CMK (cell line): ENCODE data around the gene EFNB3.

Experiments used
- DNase-seq: peaks from one replicate; pipeline ENCODE4 v3.0.0-alpha.2; 2010; ENCODE audit warnings: low read depth

The EFNB3 gene

GRCh38 chr17:7717756-7718350 is 12.9 kb downstream of the EFNB3 start:
- DNase-seq = no peak

- DNase-seq = no peak
Observed at GRCh38 chr17:7719661-7720060, 14.7 kb downstream of the EFNB3 start.

- no peak for DNase-seq
Observed at GRCh38 chr17:7720125-7720524, 15.1 kb downstream of the EFNB3 start.

GRCh38 chr17:7721612-7722011 is 16.6 kb downstream of the EFNB3 start:
- no peak for DNase-seq

GRCh38 chr17:7727886-7728285 is 22.9 kb downstream of the EFNB3 start:
- DNase-seq = no peak

GRCh38 chr17:7729816-7730215 is 24.8 kb downstream of the EFNB3 start:
- DNase-seq = no peak

GRCh38 chr17:7732981-7733539 is 28.1 kb downstream of the EFNB3 start:
- no peak for DNase-seq

GRCh38 chr17:7737601-7738000 is 32.6 kb downstream of the EFNB3 start:
- DNase-seq = no peak

- DNase-seq = no peak
Observed at GRCh38 chr17:7739746-7740145, 34.7 kb downstream of the EFNB3 start.

GRCh38 chr17:7740481-7741001 is 35.5 kb downstream of the EFNB3 start:
- DNase-seq = no peak

GRCh38 chr17:7742729-7743128 is 37.7 kb downstream of the EFNB3 start:
- DNase-seq = no peak

GRCh38 chr17:7744416-7744815 is 39.4 kb downstream of the EFNB3 start:
- DNase-seq = no peak

GRCh38 chr17:7745748-7746470 is 40.9 kb downstream of the EFNB3 start:
- DNase-seq = no peak

GRCh38 chr17:7747635-7748071 is 42.7 kb downstream of the EFNB3 start:
- DNase-seq = no peak

- DNase-seq = no peak
Observed at GRCh38 chr17:7748076-7748775, 43.2 kb downstream of the EFNB3 start.

- no peak for DNase-seq
Observed at GRCh38 chr17:7750321-7750821, 45.4 kb downstream of the EFNB3 start.

GRCh38 chr17:7754656-7755055 is 49.7 kb downstream of the EFNB3 start:
- DNase-seq = no peak

- DNase-seq = no peak
Observed at GRCh38 chr17:7755095-7755890, 50.3 kb downstream of the EFNB3 start.

- DNase-seq = no peak
Observed at GRCh38 chr17:7756968-7757367, 52.0 kb downstream of the EFNB3 start.
